ENCODE results near the gene PANK4.
"Not testable (repeated sequence)": the region's sequence is repeated elsewhere in the genome, so short reads cannot be mapped to it uniquely, and the experiment has no call there.

PANK4 gene

GRCh38 chr1:2460996-2461751 is 65.2 kb downstream of the PANK4 start:
- DNase-seq (ENCODE audit: low read depth, low spot score), result no peak

DNA sequence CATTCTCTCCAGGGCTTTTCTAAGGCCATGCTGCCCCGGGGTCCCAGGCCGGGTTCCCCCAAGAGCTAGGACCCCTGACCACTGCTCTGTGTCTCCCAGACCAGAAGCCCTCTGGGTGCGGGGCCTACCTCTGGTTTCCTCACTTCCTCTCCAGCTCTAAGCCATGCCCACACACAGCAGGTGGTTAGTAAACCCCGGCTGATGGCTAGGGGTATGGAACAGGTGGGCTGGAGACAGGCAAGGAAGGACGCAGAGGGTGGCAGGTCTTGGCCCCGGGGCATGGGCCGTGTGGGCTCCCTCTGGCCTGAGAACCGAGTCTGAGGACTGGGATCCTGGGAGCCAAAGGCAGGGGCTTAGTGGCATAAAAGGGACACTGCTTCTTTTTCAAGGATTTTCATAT is 66.2 kb downstream of the PANK4 start:
- DNase-seq (ENCODE audit: low read depth, low spot score), result no peak

GRCh38 chr1:2459757-2460156 is 66.6 kb downstream of the PANK4 start:
- DNase-seq (ENCODE audit: low read depth, low spot score), result no peak

DNA sequence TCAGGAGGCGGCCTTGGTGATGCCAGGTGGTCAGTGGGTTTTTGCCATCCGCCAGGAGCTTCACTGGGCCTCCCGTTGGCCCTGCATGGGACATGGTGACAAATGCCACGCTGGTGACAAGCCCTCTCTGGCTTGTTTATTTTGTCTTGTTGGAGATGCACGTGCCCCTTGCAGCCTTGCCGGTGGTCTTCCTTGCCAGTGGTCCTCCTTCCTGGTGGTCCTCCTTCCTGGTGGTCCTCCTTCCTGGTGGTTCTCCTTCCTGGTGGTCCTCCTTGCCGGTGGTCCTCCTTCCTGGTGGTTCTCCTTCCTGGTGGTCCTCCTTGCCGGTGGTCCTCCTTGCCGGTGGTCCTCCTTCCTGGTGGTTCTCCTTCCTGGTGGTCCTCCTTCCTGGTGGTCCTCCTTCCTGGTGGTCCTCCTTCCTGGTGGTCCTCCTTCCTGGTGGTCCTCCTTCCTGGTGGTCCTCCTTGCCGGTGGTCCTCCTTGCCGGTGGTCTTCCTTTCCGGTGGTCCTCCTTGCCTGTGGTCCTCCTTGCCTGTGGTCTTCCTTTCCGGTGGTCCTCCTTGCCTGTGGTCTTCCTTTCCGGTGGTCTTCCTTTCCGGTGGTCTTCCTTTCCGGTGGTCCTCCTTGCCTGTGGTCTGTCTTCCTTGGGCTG is 67.2 kb downstream of the PANK4 start:
- DNase-seq (ENCODE audit: low read depth, low spot score), result not testable (repeated sequence)

DNA sequence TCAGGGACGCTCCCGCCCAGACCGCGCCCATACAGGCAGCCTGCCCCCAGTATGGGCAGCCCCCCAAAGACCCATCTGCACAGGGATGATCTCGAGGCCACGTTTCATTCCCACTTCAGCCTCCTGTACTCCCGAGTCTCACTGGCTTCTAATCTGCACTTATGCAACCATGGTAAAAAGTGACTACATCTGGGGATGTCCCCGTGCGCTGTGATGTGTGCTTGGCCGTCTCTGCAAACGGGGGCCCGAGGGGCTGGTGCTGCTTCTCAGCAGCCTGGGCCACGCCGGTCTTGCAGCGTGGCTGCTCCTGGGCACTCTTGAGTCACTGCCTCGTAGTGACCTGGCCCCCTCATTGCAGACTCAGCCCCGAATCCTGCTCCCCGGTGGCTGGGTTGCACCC is 67.7 kb downstream of the PANK4 start:
- no peak for DNase-seq (ENCODE audit: low read depth, low spot score)

Data from activated naive CD8-positive, alpha-beta T cell treated with anti-CD3 and anti-CD28 coated beads, Interleukin-2, amount 50 U/mL, for 16 hours (primary cell).